ENCODE results near the gene MTMR3.
A peak's percentile ranks its signal among the peaks of the same experiment; 100 is the strongest.

The MTMR3 gene

DNA sequence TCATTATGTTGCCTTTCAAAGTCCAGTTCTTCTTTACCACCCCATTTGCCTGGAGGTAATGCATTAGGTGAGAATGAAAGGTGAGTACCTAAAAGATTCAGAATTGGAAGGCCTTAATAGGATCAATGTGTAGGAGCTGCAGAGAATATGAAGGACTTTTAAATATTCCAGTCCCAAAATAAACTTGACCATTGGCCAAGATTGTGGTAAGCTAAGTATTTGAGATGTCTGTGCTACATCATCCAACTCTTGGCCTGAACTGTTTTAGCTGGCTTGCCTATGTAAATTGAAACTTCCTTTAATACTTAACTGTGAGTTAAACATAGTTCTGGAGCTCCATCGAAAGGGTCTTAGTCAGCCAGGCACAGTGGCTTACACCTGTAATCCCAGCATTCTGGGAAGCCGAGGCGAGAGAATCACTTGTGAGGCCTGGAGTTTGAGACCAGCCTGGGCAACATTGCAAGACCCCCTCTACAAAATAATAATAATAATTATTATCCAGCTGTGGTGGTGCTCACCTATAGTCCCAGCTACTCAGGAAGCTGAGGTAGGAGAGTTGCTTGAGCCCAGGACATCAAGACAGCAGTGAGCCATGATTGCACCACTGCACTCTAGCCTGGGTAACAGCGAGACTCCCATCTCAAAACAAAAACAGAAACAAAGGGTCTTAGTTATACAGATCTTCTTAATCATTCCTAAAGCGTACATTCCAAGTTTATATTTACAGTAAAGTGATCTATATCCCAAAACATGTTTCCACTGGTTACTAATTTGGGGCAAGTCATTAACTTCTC lies 29.8 kb downstream of the MTMR3 start:
- TF ChIP-seq, protein P1, sequence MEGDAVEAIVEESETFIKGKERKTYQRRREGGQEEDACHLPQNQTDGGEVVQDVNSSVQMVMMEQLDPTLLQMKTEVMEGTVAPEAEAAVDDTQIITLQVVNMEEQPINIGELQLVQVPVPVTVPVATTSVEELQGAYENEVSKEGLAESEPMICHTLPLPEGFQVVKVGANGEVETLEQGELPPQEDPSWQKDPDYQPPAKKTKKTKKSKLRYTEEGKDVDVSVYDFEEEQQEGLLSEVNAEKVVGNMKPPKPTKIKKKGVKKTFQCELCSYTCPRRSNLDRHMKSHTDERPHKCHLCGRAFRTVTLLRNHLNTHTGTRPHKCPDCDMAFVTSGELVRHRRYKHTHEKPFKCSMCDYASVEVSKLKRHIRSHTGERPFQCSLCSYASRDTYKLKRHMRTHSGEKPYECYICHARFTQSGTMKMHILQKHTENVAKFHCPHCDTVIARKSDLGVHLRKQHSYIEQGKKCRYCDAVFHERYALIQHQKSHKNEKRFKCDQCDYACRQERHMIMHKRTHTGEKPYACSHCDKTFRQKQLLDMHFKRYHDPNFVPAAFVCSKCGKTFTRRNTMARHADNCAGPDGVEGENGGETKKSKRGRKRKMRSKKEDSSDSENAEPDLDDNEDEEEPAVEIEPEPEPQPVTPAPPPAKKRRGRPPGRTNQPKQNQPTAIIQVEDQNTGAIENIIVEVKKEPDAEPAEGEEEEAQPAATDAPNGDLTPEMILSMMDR (IDR thresholded peaks at IDR 0.05; ENCODE audit: poor library complexity, severe bottlenecking): no peak
- Histone ChIP-seq H3K27ac (ENCODE audit: poor library complexity, severe bottlenecking) (peak overlapping the region; percentile 20), H3K4me3 (ENCODE audit: severe bottlenecking) (no peak overlapping the region), H3K27me3 (ENCODE audit: insufficient read depth, poor library complexity, severe bottlenecking) (no peaks in the 10 kb centered on the region), H3K36me3 (ENCODE audit: low read depth) (no peaks in the 10 kb centered on the region), H3K9me3 (ENCODE audit: severe bottlenecking) (no peaks in the 10 kb centered on the region), H3K4me1 (ENCODE audit: insufficient read depth, poor library complexity, severe bottlenecking) (peaks cover 23% of the 10 kb centered on the region)
- DNase-seq (ENCODE audit: low spot score) (no peak), ATAC-seq (ENCODE audit: low read depth) (no peak)

DNA sequence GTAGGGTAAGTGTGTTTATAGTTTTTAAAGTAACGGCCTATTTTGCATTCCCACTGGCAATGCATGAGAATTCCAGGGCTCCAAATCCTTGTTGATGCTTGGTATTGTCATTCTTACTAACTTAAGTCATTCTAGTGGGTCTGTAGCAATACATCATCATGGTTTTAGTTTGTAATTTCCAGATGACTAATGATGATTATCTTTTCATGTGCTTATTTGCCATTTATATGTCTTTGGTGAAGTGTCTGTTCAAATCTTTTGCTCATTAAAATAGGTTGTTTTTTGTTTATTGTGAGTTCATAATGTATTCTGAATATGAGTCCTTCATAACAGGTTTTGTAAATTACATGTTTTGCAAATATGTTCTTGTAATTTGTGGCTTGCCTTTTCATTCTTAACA lies 31.2 kb downstream of the MTMR3 start:
- Histone ChIP-seq H3K4me3 (ENCODE audit: severe bottlenecking) (no peak overlapping the region), H3K4me1 (ENCODE audit: insufficient read depth, poor library complexity, severe bottlenecking) (peaks cover 15% of the 10 kb centered on the region), H3K27ac (ENCODE audit: poor library complexity, severe bottlenecking) (peak overlapping the region; percentile 20), H3K9me3 (ENCODE audit: severe bottlenecking) (no peaks in the 10 kb centered on the region), H3K36me3 (ENCODE audit: low read depth) (no peaks in the 10 kb centered on the region), H3K27me3 (ENCODE audit: insufficient read depth, poor library complexity, severe bottlenecking) (no peaks in the 10 kb centered on the region)
- TF ChIP-seq, protein P1 (IDR thresholded peaks at IDR 0.05; ENCODE audit: poor library complexity, severe bottlenecking): no peak
- peak; percentile 89 for ATAC-seq (ENCODE audit: low read depth)
- DNase-seq (ENCODE audit: low spot score): no peak

DNA sequence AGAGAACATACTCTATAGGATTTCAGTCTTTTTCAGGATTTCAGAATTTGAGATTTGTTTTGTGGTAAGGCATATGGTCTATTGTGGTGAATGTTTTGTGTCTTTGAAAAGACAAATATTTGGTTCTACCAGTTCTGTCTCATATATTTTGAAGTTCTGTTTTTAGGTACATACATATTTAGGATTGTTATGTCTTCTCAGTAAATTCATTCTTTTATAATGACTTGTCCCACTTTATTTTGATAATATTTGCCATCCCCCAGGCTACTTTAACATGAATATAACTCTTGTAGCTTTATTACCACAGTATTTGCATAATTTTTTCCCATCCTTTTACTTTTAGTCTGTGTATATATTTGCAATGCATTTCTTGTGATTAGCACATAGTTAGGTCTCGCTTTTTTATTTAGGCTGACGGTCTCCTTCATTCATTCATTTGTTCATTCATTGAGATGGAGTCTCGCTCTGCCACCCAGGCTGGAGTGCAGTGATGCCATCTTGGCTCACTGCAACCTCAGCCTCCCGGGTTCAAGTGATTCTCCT lies 32.1 kb downstream of the MTMR3 start:
- H3K9me3 ChIP-seq (ENCODE audit: severe bottlenecking): no peaks in the 10 kb centered on the region
- ATAC-seq (ENCODE audit: low read depth) (no peak), DNase-seq (ENCODE audit: low spot score) (no peak)
- no peak overlapping the region for H3K4me3 ChIP-seq (ENCODE audit: severe bottlenecking)
- H3K4me1 ChIP-seq (ENCODE audit: insufficient read depth, poor library complexity, severe bottlenecking): peaks cover 15% of the 10 kb centered on the region
- H3K27me3 ChIP-seq (ENCODE audit: insufficient read depth, poor library complexity, severe bottlenecking): no peaks in the 10 kb centered on the region
- TF ChIP-seq, protein P1 (IDR thresholded peaks at IDR 0.05; ENCODE audit: poor library complexity, severe bottlenecking): no peak
- no peaks in the 10 kb centered on the region for H3K36me3 ChIP-seq (ENCODE audit: low read depth)
- peak overlapping the region; percentile 20 for H3K27ac ChIP-seq (ENCODE audit: poor library complexity, severe bottlenecking)

DNA sequence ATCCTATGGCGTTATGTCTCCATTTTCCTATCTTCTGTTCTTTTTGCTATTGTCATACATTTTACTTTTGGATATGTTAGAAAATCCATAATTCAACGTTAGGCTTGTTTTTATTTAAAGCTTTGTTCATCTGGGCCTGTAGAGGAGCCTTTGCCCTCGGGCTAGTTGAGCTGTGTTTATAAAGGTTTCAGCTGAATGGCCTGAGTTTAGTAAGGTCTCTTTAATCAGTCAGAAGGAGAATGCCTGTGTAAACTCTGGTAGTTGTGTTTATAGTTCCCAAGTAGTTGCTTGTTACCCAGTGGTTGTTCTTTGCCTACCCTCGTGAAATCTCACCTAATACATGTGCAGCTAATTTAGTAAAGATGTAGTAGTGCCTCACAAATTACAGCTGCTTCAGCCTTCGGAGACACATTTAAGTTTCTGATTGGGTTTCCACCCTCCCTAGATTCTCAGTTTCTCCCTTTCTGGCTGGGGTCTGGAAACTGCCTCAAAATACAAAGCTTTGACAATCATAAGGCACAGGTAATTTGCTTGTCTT lies 33.1 kb downstream of the MTMR3 start:
- Histone ChIP-seq H3K27ac (ENCODE audit: poor library complexity, severe bottlenecking) (no peak overlapping the region), H3K4me1 (ENCODE audit: insufficient read depth, poor library complexity, severe bottlenecking) (peaks cover 15% of the 10 kb centered on the region), H3K36me3 (ENCODE audit: low read depth) (no peaks in the 10 kb centered on the region), H3K4me3 (ENCODE audit: severe bottlenecking) (no peak overlapping the region), H3K27me3 (ENCODE audit: insufficient read depth, poor library complexity, severe bottlenecking) (no peaks in the 10 kb centered on the region), H3K9me3 (ENCODE audit: severe bottlenecking) (no peaks in the 10 kb centered on the region)
- TF ChIP-seq, protein P1 (IDR thresholded peaks at IDR 0.05; ENCODE audit: poor library complexity, severe bottlenecking): no peak
- DNase-seq (ENCODE audit: low spot score) (no peak), ATAC-seq (ENCODE audit: low read depth) (no peak)
